HEK293T (cell line): ENCODE measurements around the gene MED12.

ENCODE experiments used
- CTCF ChIA-PET: fragments of 350-600 bp; formaldehyde crosslinking; extraction: SDS; loops from one replicate; lab custom pipeline; 2021; ENCODE audit warnings: antibody characterized with exemption, inconsistent platforms; lab: Yijun Ruan, JAX
- POLR2A ChIA-PET: fragments of 350-600 bp; formaldehyde crosslinking; extraction: SDS; loops from one replicate; lab custom pipeline; 2020; ENCODE audit warnings: antibody characterized with exemption, inconsistent platforms; lab: Yijun Ruan, JAX
- DNase-seq: peaks from one replicate; pipeline ENCODE4 v3.0.0; 2012; ENCODE audit warnings: mixed read lengths; ENCODE audit errors: extremely low spot score
- ARNT ChIP-seq: fragments of 450-650 bp; IDR thresholded peaks from 2 replicates; pipeline ENCODE4 v1.6.1; 2017; ENCODE audit warnings: mild to moderate bottlenecking
- BHLHE40 ChIP-seq: fragments of 450-650 bp; IDR thresholded peaks from 2 replicates; pipeline ENCODE4 v1.6.1; 2016; ENCODE audit warnings: mild to moderate bottlenecking, moderate library complexity, borderline replicate concordance
- CTBP1 ChIP-seq: fragments of 450-650 bp; IDR thresholded peaks from 2 replicates; pipeline ENCODE4 v1.6.1; 2016; ENCODE audit warnings: borderline replicate concordance
- ELF4 ChIP-seq: fragments of 450-650 bp; IDR thresholded peaks from 2 replicates; pipeline ENCODE4 v1.6.1; 2017; ENCODE audit warnings: antibody characterized with exemption
- FOXA1 ChIP-seq: fragments of 450-650 bp; IDR thresholded peaks from 2 replicates; pipeline ENCODE4 v1.6.1; 2016; ENCODE audit warnings: mild to moderate bottlenecking
- FOXK2 ChIP-seq: fragments of 450-650 bp; IDR thresholded peaks from 2 replicates; pipeline ENCODE4 v1.6.1; 2016; ENCODE audit warnings: mild to moderate bottlenecking
- FOXM1 ChIP-seq: fragments of 450-650 bp; IDR thresholded peaks from 2 replicates; pipeline ENCODE4 v1.6.1; 2017; ENCODE audit warnings: mild to moderate bottlenecking, borderline replicate concordance
- HDGF ChIP-seq: fragments of 450-650 bp; IDR thresholded peaks from 2 replicates; pipeline ENCODE4 v1.6.1; 2017; ENCODE audit warnings: antibody characterized with exemption, borderline replicate concordance
- L3MBTL2 ChIP-seq: fragments of 450-650 bp; conservative IDR thresholded peaks from 2 replicates; pipeline ENCODE4 v1.6.1; 2016; ENCODE audit warnings: mild to moderate bottlenecking
- LEF1 ChIP-seq: fragments of 450-650 bp; IDR thresholded peaks from 2 replicates; pipeline ENCODE4 v1.6.1; 2017; ENCODE audit warnings: mild to moderate bottlenecking, borderline replicate concordance
- NFRKB ChIP-seq: fragments of 450-650 bp; IDR thresholded peaks from 2 replicates; pipeline ENCODE4 v1.6.1; 2016; ENCODE audit warnings: mild to moderate bottlenecking, moderate library complexity
- PKNOX1 ChIP-seq: fragments of 450-650 bp; IDR thresholded peaks from 2 replicates; pipeline ENCODE4 v1.6.1; 2016
- SP1 ChIP-seq: fragments of 450-650 bp; IDR thresholded peaks from 2 replicates; pipeline ENCODE4 v1.6.1; 2017
- SUZ12 ChIP-seq: fragments of 450-650 bp; IDR thresholded peaks from 2 replicates; pipeline ENCODE4 v1.6.1; 2016; ENCODE audit warnings: mild to moderate bottlenecking
- TARDBP ChIP-seq: fragments of 450-650 bp; IDR thresholded peaks from 2 replicates; pipeline ENCODE4 v1.6.1; 2016
- ZNF384 ChIP-seq: fragments of 450-650 bp; IDR thresholded peaks from 2 replicates; pipeline ENCODE4 v1.6.1; 2016

The MED12 gene

GRCh38 chrX:71131510-71131909 lies 13.1 kb downstream of the MED12 start:
- POLR2A ChIA-PET: interaction anchor here (0.9 kb wide), 1 partner anchor 13 kb away, joined by 3 read pairs; the partner anchor contains the start of gene MED12
- TF ChIP-seq SUZ12 (no peak), ARNT (no peak), BHLHE40 (no peak), LEF1 (no peak), PKNOX1 (no peak), FOXA1 (no peak), HDGF (no peak), ELF4 (no peak), SP1 (no peak), NFRKB (no peak), FOXM1 (no peak), TARDBP (no peak), ZNF384 (no peak), CTBP1 (no peak), FOXK2 (no peak), L3MBTL2 (no peak)

GRCh38 chrX:71140440-71140839 lies 22.0 kb downstream of the MED12 start:
- POLR2A ChIA-PET: no interaction called here

More at GRCh38 chrX:71131510-71131909, 13.1 kb downstream of the MED12 start:
- no peak for DNase-seq
- CTCF ChIA-PET: no interaction called here

GRCh38 chrX:71143508-71143907 lies 25.1 kb downstream of the MED12 start:
- no peak for DNase-seq
- POLR2A ChIA-PET: no interaction called here

More at GRCh38 chrX:71140440-71140839, 22.0 kb downstream of the MED12 start:
- DNase-seq: no peak
- CTCF ChIA-PET: no interaction called here
- no peak for TF ChIP-seq L3MBTL2
- TF ChIP-seq CTBP1: no peak
- no peak for TF ChIP-seq ELF4
- TF ChIP-seq ARNT: no peak
- TF ChIP-seq FOXK2: no peak
- no peak for TF ChIP-seq NFRKB
- TF ChIP-seq LEF1: no peak
- TF ChIP-seq FOXM1: no peak
- no peak for TF ChIP-seq FOXA1
- no peak for TF ChIP-seq SUZ12
- no peak for TF ChIP-seq TARDBP
- no peak for TF ChIP-seq HDGF
- no peak for TF ChIP-seq ZNF384
- no peak for TF ChIP-seq PKNOX1
- no peak for TF ChIP-seq SP1
- no peak for TF ChIP-seq BHLHE40

GRCh38 chrX:71144651-71145050 lies 26.3 kb downstream of the MED12 start, which contains the start of gene NLGN3:
Gene NLGN3 (plus strand): TSS chrX:71144841. CDS start chrX:71147750, 2,909 bp downstream.
- ChIA-PET POLR2A (no interaction called here), CTCF (no interaction called here)
- TF ChIP-seq PKNOX1 (no peak), ARNT (no peak), FOXK2 (no peak), ZNF384 (no peak), SP1 (no peak), NFRKB (no peak), LEF1 (no peak), FOXM1 (no peak), FOXA1 (no peak), ELF4 (no peak), SUZ12 (no peak), CTBP1 (no peak), HDGF (no peak)
- no peak for DNase-seq

More at GRCh38 chrX:71143508-71143907, 25.1 kb downstream of the MED12 start:
- CTCF ChIA-PET: no interaction called here
- TF ChIP-seq ARNT (no peak), CTBP1 (no peak), L3MBTL2 (no peak), ELF4 (no peak), FOXM1 (no peak), FOXK2 (no peak), FOXA1 (no peak), TARDBP (no peak)

GRCh38 chrX:71147496-71148277 lies 29.3 kb downstream of the MED12 start:
- TF ChIP-seq HDGF (no peak), ZNF384 (no peak), SUZ12 (no peak), CTBP1 (no peak), FOXA1 (no peak)
- ChIA-PET CTCF (interaction anchor here (0.6 to 0.7 kb wide), 2 partner anchors 33 to 68 kb away, joined by 3 to 5 read pairs; no protein-coding TSS in a partner anchor), POLR2A (no interaction called here)
- no peak for DNase-seq

- ChIA-PET POLR2A (no interaction called here), CTCF (interaction anchor here (0.7 kb wide), 1 partner anchor 68 kb away, joined by 3 read pairs; no protein-coding TSS in a partner anchor)
- no peak for DNase-seq
- TF ChIP-seq ARNT: no peak
- no peak for TF ChIP-seq BHLHE40
- no peak for TF ChIP-seq SP1
- TF ChIP-seq CTBP1: no peak
- TF ChIP-seq HDGF: no peak
- no peak for TF ChIP-seq NFRKB
- TF ChIP-seq SUZ12: no peak
- no peak for TF ChIP-seq FOXA1
- no peak for TF ChIP-seq L3MBTL2
- TF ChIP-seq ELF4: no peak
- TF ChIP-seq PKNOX1: no peak
- no peak for TF ChIP-seq FOXM1
- no peak for TF ChIP-seq TARDBP
- no peak for TF ChIP-seq LEF1
- no peak for TF ChIP-seq ZNF384
- no peak for TF ChIP-seq FOXK2
These were observed 29.9 kb downstream of the MED12 start for GRCh38 chrX:71148278-71148663.
